WI38 (cell line): ENCODE data around the gene SNRNP40.

Experiments used
- H3K4me3 ChIP-seq: 2 replicates; pipeline ENCODE4 v1.5.1; 2011; ENCODE audit warnings: low read depth, mild to moderate bottlenecking, control low read depth, low read length
- TF ChIP-seq, protein P1 (sequence below): IDR thresholded peaks from 2 replicates; pipeline ENCODE4 v1.5.1; 2012; ENCODE audit warnings: low read depth, mild to moderate bottlenecking, control low read depth, low read length

The SNRNP40 gene

DNA sequence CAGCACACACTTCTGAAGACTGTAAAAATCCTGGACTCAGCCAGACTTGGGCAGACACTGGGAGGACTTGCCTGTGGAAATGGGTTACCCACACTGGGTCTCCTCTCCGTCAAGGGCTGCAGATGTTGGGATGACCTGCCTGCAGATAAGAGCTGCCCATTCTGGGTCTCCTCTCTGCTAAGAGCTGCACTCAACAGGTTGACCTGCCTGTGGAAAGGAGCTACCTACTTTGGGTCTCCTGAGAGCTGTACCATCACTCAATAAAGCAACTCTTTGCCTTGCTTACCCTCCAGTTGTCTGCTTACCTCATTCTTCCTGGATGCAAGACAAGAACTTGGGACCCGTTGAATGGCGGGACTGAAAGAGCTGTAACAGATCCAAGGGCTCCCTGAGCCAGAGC, 28.4 kb upstream of the SNRNP40 start:
- TF ChIP-seq, protein P1, sequence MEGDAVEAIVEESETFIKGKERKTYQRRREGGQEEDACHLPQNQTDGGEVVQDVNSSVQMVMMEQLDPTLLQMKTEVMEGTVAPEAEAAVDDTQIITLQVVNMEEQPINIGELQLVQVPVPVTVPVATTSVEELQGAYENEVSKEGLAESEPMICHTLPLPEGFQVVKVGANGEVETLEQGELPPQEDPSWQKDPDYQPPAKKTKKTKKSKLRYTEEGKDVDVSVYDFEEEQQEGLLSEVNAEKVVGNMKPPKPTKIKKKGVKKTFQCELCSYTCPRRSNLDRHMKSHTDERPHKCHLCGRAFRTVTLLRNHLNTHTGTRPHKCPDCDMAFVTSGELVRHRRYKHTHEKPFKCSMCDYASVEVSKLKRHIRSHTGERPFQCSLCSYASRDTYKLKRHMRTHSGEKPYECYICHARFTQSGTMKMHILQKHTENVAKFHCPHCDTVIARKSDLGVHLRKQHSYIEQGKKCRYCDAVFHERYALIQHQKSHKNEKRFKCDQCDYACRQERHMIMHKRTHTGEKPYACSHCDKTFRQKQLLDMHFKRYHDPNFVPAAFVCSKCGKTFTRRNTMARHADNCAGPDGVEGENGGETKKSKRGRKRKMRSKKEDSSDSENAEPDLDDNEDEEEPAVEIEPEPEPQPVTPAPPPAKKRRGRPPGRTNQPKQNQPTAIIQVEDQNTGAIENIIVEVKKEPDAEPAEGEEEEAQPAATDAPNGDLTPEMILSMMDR, result no peak
- H3K4me3 ChIP-seq, result no peak overlapping the region

DNA sequence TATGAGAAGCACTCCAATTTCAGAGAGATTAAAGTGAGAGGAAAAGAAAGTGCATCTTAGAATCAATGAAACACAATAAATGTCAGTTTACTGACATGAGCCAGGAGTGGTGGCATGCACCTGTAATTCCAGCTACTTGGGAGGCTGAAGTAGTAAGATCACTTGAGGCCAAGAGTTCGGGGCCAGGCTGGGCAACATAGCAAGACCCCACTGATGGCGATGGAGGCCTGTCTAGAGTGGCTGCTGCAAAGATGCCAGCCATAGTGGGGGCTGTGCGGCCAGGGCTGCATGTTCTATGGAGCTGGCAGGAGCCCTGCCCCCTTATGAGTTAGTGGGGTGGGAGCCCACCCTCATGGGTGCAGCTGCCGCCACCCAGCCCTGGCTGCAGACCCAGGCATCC, 27.5 kb upstream of the SNRNP40 start:
- TF ChIP-seq, protein P1, result no peak
- H3K4me3 ChIP-seq, result no peak overlapping the region

DNA sequence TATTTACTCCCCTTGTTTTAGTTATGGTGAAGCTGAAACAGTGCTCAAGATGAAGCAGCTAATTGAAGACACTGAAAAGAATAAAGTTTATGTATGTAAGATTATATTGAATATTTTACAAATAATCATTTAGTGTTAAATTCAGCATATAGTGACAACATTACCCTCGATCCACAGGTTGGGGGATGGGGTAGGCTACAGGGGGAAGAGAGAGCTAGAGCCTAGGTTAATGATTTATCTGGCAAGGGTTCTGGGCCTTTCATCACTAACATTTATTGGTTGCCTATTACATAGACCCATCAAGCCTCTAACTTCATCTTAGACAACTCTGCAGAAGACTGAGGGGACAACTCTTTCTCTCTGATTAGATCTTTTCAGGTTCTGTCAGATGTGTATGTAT, 21.6 kb upstream of the SNRNP40 start:
- no peak overlapping the region for H3K4me3 ChIP-seq
- TF ChIP-seq, protein P1, result no peak

DNA sequence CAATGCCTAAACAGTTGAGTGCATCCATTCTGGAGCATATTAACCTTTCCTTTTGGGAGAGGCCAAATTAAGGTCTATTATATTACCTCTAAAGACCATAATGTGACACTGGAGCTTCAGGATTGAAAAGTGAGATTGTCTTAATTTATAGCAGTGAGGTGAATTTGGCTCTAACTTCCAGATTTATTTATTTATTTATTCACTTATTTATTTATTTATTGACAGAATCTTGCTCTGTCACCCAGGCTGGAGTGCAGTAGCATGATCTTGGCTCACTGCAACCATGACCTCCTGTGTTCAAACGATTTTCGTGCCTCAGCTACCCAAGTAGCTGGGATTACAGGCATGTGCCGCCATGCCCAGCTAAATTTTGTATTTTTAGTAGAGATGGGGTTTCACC, 19.3 kb upstream of the SNRNP40 start:
- TF ChIP-seq, protein P1, result no peak
- H3K4me3 ChIP-seq, result no peak overlapping the region

DNA sequence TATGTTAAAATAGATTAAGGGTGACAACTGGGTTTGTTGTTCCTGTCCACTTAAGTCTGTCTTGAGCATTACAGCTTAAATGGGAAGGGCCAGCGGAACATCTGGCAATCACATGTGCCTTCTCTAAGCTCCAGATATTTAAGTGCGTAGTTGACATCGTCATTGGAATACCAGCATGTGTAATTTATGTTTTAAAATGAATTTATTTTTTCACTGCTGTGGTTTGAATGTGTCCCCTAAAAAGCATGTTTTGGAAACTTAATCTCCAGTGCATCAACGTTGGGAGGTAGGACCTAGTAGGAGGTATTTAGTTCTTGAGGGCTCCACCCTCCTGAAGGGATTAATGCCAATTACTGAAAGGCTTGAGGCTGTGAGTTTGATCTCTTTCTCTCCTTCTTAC, 13.6 kb upstream of the SNRNP40 start:
- TF ChIP-seq, protein P1, result no peak

DNA sequence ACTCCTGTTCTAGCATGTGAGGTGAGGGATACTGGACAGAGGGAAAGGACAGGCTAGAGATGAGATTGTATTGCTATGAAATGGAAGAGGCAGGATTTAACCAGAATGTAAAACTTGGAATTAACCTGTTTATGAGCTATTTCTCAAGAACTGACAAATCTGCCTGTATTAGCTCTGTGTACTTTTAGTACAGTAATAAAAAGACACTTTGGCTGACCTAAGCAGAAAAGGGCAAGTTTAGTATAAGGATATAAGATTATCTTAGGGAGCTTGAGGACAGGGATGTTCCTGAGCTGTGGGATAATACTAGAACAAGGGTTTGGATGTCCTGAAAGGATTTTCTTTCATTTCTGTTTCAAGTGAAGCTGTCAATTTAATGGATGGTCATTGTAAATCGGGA, 11.4 kb upstream of the SNRNP40 start:
- TF ChIP-seq, protein P1, result no peak
- H3K4me3 ChIP-seq, result no peak overlapping the region

More for the DNA sequence above, 13.6 kb upstream of the SNRNP40 start:
- H3K4me3 ChIP-seq, result no peak overlapping the region

DNA sequence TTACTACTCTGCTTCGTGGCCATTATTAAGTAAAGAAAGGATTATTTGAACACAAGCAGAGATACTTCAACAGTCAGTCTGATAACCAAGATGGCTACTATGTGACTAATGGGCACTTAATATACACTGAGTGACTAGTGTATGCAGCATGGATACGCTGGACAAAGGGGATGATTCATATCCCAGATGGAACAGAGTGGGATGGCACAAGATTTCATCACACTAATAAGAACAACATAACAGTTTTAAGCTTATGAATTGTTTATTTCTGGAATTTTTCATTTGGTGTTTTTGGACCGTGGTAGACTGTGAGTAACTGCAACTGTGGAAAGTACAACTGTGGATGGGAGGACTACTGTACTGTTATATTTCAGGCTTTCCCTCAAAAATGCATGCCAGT, 9.7 kb upstream of the SNRNP40 start:
- H3K4me3 ChIP-seq, result no peak overlapping the region
- TF ChIP-seq, protein P1, result no peak
